Sigmoid colon (tissue), 7 donors: ENCODE results near the gene SLC25A34. TPM values are rescaled to one million over a fixed set of nuclear protein-coding genes. Genes with fewer than 3 reads are reported as not detected.
A peak's percentile ranks its signal among the peaks of the same experiment; 100 is the strongest.
"Not testable (repeated sequence)": the region's sequence is repeated elsewhere in the genome, so short reads cannot be mapped to it uniquely, and the experiment has no call there.

ENCODE experiments used
- DNase-seq: peaks from one replicate; pipeline ENCODE4 v3.0.0-alpha.2; 2019
- H3K27ac ChIP-seq, 4 donors: fragments of 200-600 bp; sonication (generic); one replicate each; pipeline ENCODE4 v1.5.1; 2016 to 2019; ENCODE audit warnings: mild to moderate bottlenecking in 1 of 4
- H3K27me3 ChIP-seq, 3 donors: fragments of 200-600 bp; sonication (generic); one replicate each; pipeline ENCODE4 v1.5.1; 2019; ENCODE audit warnings: mild to moderate bottlenecking in 1 of 3
- H3K36me3 ChIP-seq, 4 donors: fragments of 200-600 bp; sonication (generic); one replicate each; pipeline ENCODE4 v1.5.1; 2016 to 2019
- H3K4me1 ChIP-seq, 4 donors: fragments of 200-600 bp; sonication (generic); one replicate each; pipeline ENCODE4 v1.5.1; 2017 to 2019
- H3K4me3 ChIP-seq, 4 donors: fragments of 200-600 bp; sonication (generic); one replicate each; pipeline ENCODE4 v1.5.1; 2017 to 2019; ENCODE audit warnings: mild to moderate bottlenecking in 2 of 4, moderate library complexity in 1 of 4
- H3K9me3 ChIP-seq, 4 donors: fragments of 200-600 bp in 3 of 4; sonication (generic) in 3 of 4; one replicate each; pipeline versions ENCODE4 v1.5.1 to v1.6.1; 2013 to 2019
- EP300 ChIP-seq, 4 donors: sonication (generic); formaldehyde crosslinking; IDR thresholded peaks; one replicate each; pipeline ENCODE4 v1.6.1; 2017; ENCODE audit warnings: antibody characterized with exemption in 4 of 4
- POLR2A ChIP-seq, 2 donors: fragments of 450-650 bp; IDR thresholded peaks; one replicate each; pipeline ENCODE4 v1.6.1; 2016; ENCODE audit warnings: antibody characterized with exemption in 2 of 2, mild to moderate bottlenecking in 2 of 2, moderate library complexity in 2 of 2
- POLR2AphosphoS5 ChIP-seq, 4 donors: sonication (generic); formaldehyde crosslinking; IDR thresholded peaks; one replicate each; pipeline ENCODE4 v1.6.1; 2017; ENCODE audit warnings: antibody characterized with exemption in 4 of 4
- WGBS, 2 donors: extraction: QIAGEN DNeasy Blood & Tissue Kit; methylation state at CpG; one replicate each; pipeline ENCODE4 v1.1.7; 2013; 5-methylcytosine and 5-hydroxymethylcytosine counted together
- intact Hi-C: fragments of 100-400 bp; cut with DNase I; formaldehyde crosslinking; loops from one replicate; pipeline ENCODE4 v1.15.1; 2023
- polyA plus RNA-seq, 3 donors: library from polyadenylated mRNA; stranded (reverse); fragments of 200-250 nt; gene quantifications; one replicate each; pipeline ENCODE4 v1.2.3, GENCODE V29; 2013
- total RNA-seq, 4 donors: library from RNA; depleted of rRNA; stranded (reverse); fragments of >200 nt; gene quantifications; one replicate each; pipeline ENCODE4 v1.1.0, GENCODE V29; 2016
- TF ChIP-seq, protein P1 (sequence below), 4 experiments: fragments of 450-650 bp in 3 of 4; fragments of 200-600 bp in 1 of 4; IDR thresholded peaks; one replicate each; pipeline ENCODE4 v1.5.1; 2016 to 2019; ENCODE audit warnings: antibody characterized with exemption in 4 of 4, mild to moderate bottlenecking in 3 of 4, moderate library complexity in 2 of 4
- donor health status: healthy with polysubstance abuse.
- donor health status: Bipolar disorder and iron deficiency.
- donor health status: healthy.

Gene SLC25A34
- total and polyA plus RNA-seq, 7 donors, result 0.36 to 16.0 (median 1.8) TPM

DNA sequence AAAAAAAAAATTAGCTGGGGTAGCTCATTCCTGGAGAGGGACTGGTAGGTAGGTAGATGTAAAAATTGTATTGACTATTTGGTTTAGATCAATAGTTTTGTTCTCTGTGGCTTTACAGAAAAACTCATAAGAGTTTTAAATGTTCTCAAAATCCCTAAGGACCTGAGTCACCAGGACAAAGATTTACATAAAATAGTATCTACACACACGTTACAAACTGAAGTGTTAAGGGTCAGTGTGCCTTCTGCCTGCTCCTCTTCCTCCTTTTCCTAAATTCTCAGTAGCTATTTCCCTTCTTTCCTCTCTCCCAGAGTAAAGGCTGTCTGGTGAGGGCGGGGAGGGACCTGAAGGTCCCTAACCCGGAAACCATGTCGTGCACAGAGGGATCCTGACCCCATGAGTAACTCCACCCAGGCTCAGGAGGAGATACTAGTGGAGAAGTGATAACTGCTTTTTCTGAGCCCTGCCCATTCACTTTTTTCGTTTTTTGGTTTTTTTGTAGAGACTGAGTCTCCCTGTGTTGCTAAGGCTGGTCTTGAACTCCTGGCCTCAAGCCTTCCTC, 43.9 kb upstream of the SLC25A34 start:
- Histone ChIP-seq H3K4me1 (peaks cover 0 to 21% (median 19%) of the 10 kb centered on the region in 4 donors), H3K27me3 (no peaks in the 10 kb centered on the region), H3K36me3 (peaks cover 0 to 9% (median 2%) of the 10 kb centered on the region in 4 donors), H3K9me3 (no peaks in the 10 kb centered on the region), H3K4me3 (no peak overlapping the region), H3K27ac (peak overlapping the region in 2 of 4 donors; percentile 33 to 62)
- no peak for TF ChIP-seq POLR2A (IDR thresholded peaks at IDR 0.05)
- no peak for TF ChIP-seq POLR2AphosphoS5 (IDR thresholded peaks at IDR 0.05)
- TF ChIP-seq, protein P1, sequence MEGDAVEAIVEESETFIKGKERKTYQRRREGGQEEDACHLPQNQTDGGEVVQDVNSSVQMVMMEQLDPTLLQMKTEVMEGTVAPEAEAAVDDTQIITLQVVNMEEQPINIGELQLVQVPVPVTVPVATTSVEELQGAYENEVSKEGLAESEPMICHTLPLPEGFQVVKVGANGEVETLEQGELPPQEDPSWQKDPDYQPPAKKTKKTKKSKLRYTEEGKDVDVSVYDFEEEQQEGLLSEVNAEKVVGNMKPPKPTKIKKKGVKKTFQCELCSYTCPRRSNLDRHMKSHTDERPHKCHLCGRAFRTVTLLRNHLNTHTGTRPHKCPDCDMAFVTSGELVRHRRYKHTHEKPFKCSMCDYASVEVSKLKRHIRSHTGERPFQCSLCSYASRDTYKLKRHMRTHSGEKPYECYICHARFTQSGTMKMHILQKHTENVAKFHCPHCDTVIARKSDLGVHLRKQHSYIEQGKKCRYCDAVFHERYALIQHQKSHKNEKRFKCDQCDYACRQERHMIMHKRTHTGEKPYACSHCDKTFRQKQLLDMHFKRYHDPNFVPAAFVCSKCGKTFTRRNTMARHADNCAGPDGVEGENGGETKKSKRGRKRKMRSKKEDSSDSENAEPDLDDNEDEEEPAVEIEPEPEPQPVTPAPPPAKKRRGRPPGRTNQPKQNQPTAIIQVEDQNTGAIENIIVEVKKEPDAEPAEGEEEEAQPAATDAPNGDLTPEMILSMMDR (IDR thresholded peaks at IDR 0.05), result no peak
- no peak for TF ChIP-seq EP300 (IDR thresholded peaks at IDR 0.05)
- DNase-seq, result no peak
- WGBS, 2 donors, result 79 to 84% methylated on average over 5 of the region's 5 CpGs
- intact Hi-C loops, result no loop called here

DNA sequence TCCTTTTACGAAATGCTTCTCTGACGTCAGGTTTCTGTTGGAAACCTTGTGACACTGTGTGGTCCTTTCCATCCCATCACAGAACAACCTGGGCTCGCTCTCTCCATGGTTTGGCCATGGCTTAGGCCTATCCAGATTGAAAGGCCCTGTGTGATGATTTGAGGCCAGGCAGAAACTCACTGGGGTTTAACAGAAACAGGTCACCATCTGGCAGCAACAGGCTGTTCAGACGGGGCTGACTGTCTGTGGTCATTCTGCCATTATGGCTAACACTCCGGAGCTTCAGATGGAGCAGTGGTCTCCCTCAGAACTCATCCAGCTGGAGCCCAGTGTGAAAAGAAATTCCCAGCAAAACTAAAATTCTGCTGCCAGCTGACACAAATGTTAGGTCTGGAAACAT, 42.7 kb upstream of the SLC25A34 start:
- Histone ChIP-seq H3K9me3 (no peaks in the 10 kb centered on the region), H3K27ac (peak overlapping the region in 1 of 4 donors; percentile 10), H3K36me3 (peaks cover 0 to 13% (median 2%) of the 10 kb centered on the region in 4 donors), H3K4me3 (no peak overlapping the region), H3K27me3 (no peaks in the 10 kb centered on the region), H3K4me1 (peaks cover 0 to 21% (median 19%) of the 10 kb centered on the region in 4 donors)
- intact Hi-C loops, result no loop called here
- WGBS, 2 donors, result 88 to 90% methylated on average over 5 of the region's 5 CpGs
- DNase-seq, result no peak
- TF ChIP-seq POLR2A (IDR thresholded peaks at IDR 0.05) (no peak), EP300 (IDR thresholded peaks at IDR 0.05) (no peak), POLR2AphosphoS5 (IDR thresholded peaks at IDR 0.05) (no peak)
- TF ChIP-seq, protein P1 (IDR thresholded peaks at IDR 0.05), result no peak

DNA sequence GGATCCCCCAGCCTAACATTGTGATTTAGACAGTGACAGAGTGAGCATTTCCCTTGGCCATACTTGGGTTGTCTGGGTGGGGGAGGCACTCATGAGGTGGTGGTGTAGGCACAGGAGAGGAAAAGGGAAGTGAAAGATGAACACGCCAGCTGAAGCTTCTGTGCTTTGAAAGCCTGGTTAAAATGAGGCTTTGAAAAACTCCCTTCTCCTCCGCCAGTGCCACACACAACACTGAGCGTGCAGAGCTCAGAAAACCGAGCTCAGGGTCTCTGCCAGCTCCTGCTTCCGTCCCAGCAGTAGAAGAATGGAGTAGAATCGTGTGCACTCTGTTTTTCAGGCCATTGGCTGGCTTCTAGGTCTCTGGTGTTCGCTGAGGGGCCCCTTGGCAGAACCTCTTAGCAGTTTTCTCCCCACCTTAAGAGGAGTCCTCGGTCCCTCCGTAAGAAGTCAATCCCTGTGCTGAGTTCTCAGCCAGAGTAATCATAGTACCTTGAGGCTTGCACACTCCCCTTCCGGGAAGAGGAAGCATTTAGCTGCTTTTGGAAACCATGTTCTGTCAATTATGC, 39.0 kb upstream of the SLC25A34 start:
- H3K27ac ChIP-seq, result peak overlapping the region; percentile 6 to 41 (median 40)
- H3K27me3 ChIP-seq, result no peaks in the 10 kb centered on the region
- no peak overlapping the region for H3K4me3 ChIP-seq
- TF ChIP-seq POLR2A (IDR thresholded peaks at IDR 0.05), result no peak
- no peak for TF ChIP-seq POLR2AphosphoS5 (IDR thresholded peaks at IDR 0.05)
- TF ChIP-seq, protein P1 (IDR thresholded peaks at IDR 0.05), result no peak
- TF ChIP-seq EP300 (IDR thresholded peaks at IDR 0.05), result no peak
- no peak for DNase-seq
- intact Hi-C loops, result no loop called here
- peaks cover 0 to 22% (median 18%) of the 10 kb centered on the region in 4 donors for H3K4me1 ChIP-seq
- H3K36me3 ChIP-seq, result peaks cover 0 to 13% (median 2%) of the 10 kb centered on the region in 4 donors
- no peaks in the 10 kb centered on the region for H3K9me3 ChIP-seq
- WGBS, 2 donors, result 32 to 77% methylated on average over 10 of the region's 10 CpGs

DNA sequence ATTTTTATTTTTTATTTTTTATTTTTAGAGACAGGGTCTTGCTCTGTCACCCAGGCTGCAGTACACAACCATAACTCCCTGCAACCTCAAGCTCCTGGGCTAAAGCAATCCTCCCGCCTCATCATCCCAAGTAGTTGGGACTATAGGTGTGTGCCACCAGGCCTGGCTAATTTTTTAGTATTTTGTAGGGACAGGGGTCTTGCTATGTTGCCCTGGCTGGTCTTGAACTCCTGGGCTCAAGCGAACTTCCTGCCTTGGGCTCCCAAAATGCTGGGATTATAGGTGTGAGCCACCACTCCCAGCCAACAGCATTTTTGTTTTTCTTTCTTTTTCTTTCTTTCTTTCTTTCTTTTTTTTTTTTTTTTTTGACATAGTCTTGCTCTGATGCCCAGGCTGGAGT, 37.9 kb upstream of the SLC25A34 start:
- no peaks in the 10 kb centered on the region for H3K27me3 ChIP-seq
- intact Hi-C loops, result no loop called here
- H3K4me3 ChIP-seq, result no peak overlapping the region
- DNase-seq, result no peak
- 94 to 95% methylated on average over 2 of the region's 2 CpGs for WGBS, 2 donors
- H3K4me1 ChIP-seq, result peaks cover 0 to 29% (median 25%) of the 10 kb centered on the region in 4 donors
- no peaks in the 10 kb centered on the region for H3K9me3 ChIP-seq
- TF ChIP-seq POLR2A (IDR thresholded peaks at IDR 0.05), result no peak
- H3K27ac ChIP-seq, result no peak overlapping the region
- H3K36me3 ChIP-seq, result peaks cover 0 to 13% (median 2%) of the 10 kb centered on the region in 4 donors

DNA sequence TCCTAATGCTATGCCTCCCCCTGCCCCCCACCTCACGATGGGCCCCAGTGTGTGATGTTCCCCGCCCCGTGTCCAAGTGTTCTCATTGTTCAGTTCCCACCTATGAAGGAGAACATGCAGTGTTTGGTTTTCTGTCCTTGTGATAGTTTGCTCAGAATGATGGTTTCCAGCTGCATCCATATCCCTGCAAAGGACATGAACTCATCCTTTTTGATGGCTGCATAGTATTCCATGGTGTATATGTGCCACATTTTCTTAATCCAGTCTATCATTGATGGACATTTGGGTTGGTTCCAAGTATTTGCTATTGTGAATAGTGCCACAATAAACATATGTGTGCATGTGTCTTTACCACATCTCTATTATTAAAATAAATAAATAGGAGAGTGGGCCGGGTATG, 36.7 kb upstream of the SLC25A34 start:
- H3K4me3 ChIP-seq, intact Hi-C loops, H3K27ac ChIP-seq, DNase-seq, H3K27me3 ChIP-seq, H3K9me3 ChIP-seq: not testable (repeated sequence)
- Histone ChIP-seq H3K36me3 (peaks cover 0 to 13% (median 2%) of the 10 kb centered on the region in 4 donors), H3K4me1 (peaks cover 0 to 38% (median 36%) of the 10 kb centered on the region in 4 donors)
- WGBS, 2 donors, result 95 to 97% methylated on average over 4 of the region's 4 CpGs
